Activated CD4-positive, alpha-beta T cell treated with anti-CD3 and anti-CD28 coated beads for 36 hours (primary cell): ENCODE measurements around the gene PRKCE. TPM values are rescaled to one million over a fixed set of nuclear protein-coding genes. Genes with fewer than 3 reads are reported as not detected.

Experiments
- ATAC-seq: fragments of 200-7000 bp; cut with Tn5 transposase; one replicate; pipeline ENCODE4 v1.10.0; 2021; ENCODE audit warnings: mild to moderate bottlenecking, moderate library complexity
- CTCF ChIA-PET: fragments of 350-600 bp; sonication (Branson Sonifier 250); formaldehyde crosslinking; loops from one replicate; lab custom pipeline; 2021; ENCODE audit warnings: antibody characterized with exemption; lab: Charles Lee
- POLR2A ChIA-PET: fragments of 350-600 bp; sonication (Branson Sonifier 250); formaldehyde crosslinking; loops from one replicate; lab custom pipeline; 2021; ENCODE audit warnings: antibody characterized with exemption, inconsistent platforms; lab: Charles Lee
- DNase-seq: peaks from one replicate; pipeline ENCODE4 v3.0.0-alpha.2; 2020
- H3K27ac Mint-ChIP-seq: one replicate; pipeline ENCODE4 v1.8.0; 2021; ENCODE audit warnings: mixed read lengths
- H3K27me3 Mint-ChIP-seq: one replicate; pipeline ENCODE4 v1.8.0; 2021; ENCODE audit warnings: mixed read lengths
- H3K36me3 Mint-ChIP-seq: one replicate; pipeline ENCODE4 v1.8.0; 2021; ENCODE audit warnings: low read depth, mixed read lengths
- H3K4me1 Mint-ChIP-seq: one replicate; pipeline ENCODE4 v1.8.0; 2021; ENCODE audit warnings: mixed read lengths
- H3K4me3 Mint-ChIP-seq: one replicate; pipeline ENCODE4 v1.8.0; 2021; ENCODE audit warnings: mild to moderate bottlenecking, moderate library complexity, mixed read lengths
- H3K9me3 Mint-ChIP-seq: one replicate; pipeline ENCODE4 v1.8.0; 2021; ENCODE audit warnings: low read depth, mixed read lengths
- intact Hi-C, 2 experiments: fragments of 100-400 bp; cut with DNase I in 1 of 2; cut with micrococcal nuclease in 1 of 2; formaldehyde crosslinking; loops; one replicate each; pipeline versions ENCODE4 v1.14.2 to v1.15.1; 2022 to 2024; cut with DNase I, micrococcal nuclease
- total RNA-seq, 2 experiments: library from RNA; stranded (reverse); gene quantifications; one replicate each; pipeline ENCODE4 v1.2.3, GENCODE V29; 2021

Gene PRKCE
- total RNA-seq, 2 experiments from 2014 or later: 9.0 to 13.2 TPM

GRCh38 chr2:45833968-45834344 lies 182.5 kb downstream of the PRKCE start:
- ATAC-seq: no peak
- peaks cover 13% of the 10 kb centered on the region for H3K36me3 Mint-ChIP-seq
- ChIA-PET POLR2A (no interaction called here), CTCF (interaction anchor here (0.6 to 2.6 kb wide), 2 partner anchors 8 to 14 kb away, joined by 3 to 8 read pairs; no protein-coding TSS in a partner anchor)
- no peak overlapping the region for H3K27ac Mint-ChIP-seq
- no peak for DNase-seq
- intact Hi-C loops: no loop called here
- peaks cover 2% of the 10 kb centered on the region for H3K4me1 Mint-ChIP-seq
- no peak overlapping the region for H3K4me3 Mint-ChIP-seq
- H3K9me3 Mint-ChIP-seq: peaks cover 15% of the 10 kb centered on the region
- peaks cover 1% of the 10 kb centered on the region for H3K27me3 Mint-ChIP-seq

- Mint-ChIP-seq H3K4me1 (peaks cover 2% of the 10 kb centered on the region), H3K36me3 (peaks cover 11% of the 10 kb centered on the region), H3K9me3 (peaks cover 15% of the 10 kb centered on the region), H3K4me3 (no peak overlapping the region), H3K27me3 (peaks cover 1% of the 10 kb centered on the region), H3K27ac (no peak overlapping the region)
- ChIA-PET CTCF (interaction anchor here (0.6 to 2.6 kb wide), 2 partner anchors 8 to 13 kb away, joined by 3 to 8 read pairs; no protein-coding TSS in a partner anchor), POLR2A (no interaction called here)
- intact Hi-C loops: no loop called here
- DNase-seq: no peak
- no peak for ATAC-seq
These were observed 182.9 kb downstream of the PRKCE start for GRCh38 chr2:45834372-45834771.

- Mint-ChIP-seq H3K27ac (no peak overlapping the region), H3K9me3 (peaks cover 15% of the 10 kb centered on the region), H3K36me3 (peaks cover 10% of the 10 kb centered on the region), H3K4me3 (no peak overlapping the region), H3K27me3 (peaks cover 1% of the 10 kb centered on the region), H3K4me1 (peaks cover 2% of the 10 kb centered on the region)
- DNase-seq (no peak), ATAC-seq (no peak)
- POLR2A ChIA-PET: no interaction called here
- CTCF ChIA-PET: interaction anchor here (1.0 to 2.6 kb wide), 2 partner anchors 9 to 17 kb away, joined by 4 to 8 read pairs; no protein-coding TSS in a partner anchor
- intact Hi-C loops: no loop called here
These were observed 183.4 kb downstream of the PRKCE start for GRCh38 chr2:45834858-45835257.

GRCh38 chr2:45836316-45836715 lies 184.8 kb downstream of the PRKCE start:
- DNase-seq: no peak
- intact Hi-C loops: no loop called here
- ATAC-seq: no peak
- Mint-ChIP-seq H3K9me3 (peaks cover 2% of the 10 kb centered on the region), H3K27ac (no peak overlapping the region), H3K27me3 (peaks cover 1% of the 10 kb centered on the region), H3K36me3 (peaks cover 1% of the 10 kb centered on the region), H3K4me3 (no peak overlapping the region), H3K4me1 (peaks cover 2% of the 10 kb centered on the region)
- CTCF ChIA-PET: interaction anchor here (2.6 kb wide), 1 partner anchor 10 kb away, joined by 8 read pairs; no protein-coding TSS in a partner anchor
- POLR2A ChIA-PET: no interaction called here

GRCh38 chr2:45836740-45837139 lies 185.3 kb downstream of the PRKCE start:
- ChIA-PET POLR2A (no interaction called here), CTCF (interaction anchor here (2.6 kb wide), 1 partner anchor 11 kb away, joined by 8 read pairs; no protein-coding TSS in a partner anchor)
- Mint-ChIP-seq H3K4me1 (peaks cover 2% of the 10 kb centered on the region), H3K27ac (no peak overlapping the region), H3K27me3 (peaks cover 1% of the 10 kb centered on the region), H3K36me3 (no peaks in the 10 kb centered on the region), H3K4me3 (no peak overlapping the region), H3K9me3 (no peaks in the 10 kb centered on the region)
- ATAC-seq (no peak), DNase-seq (no peak)
- intact Hi-C loops: no loop called here

- CTCF ChIA-PET: no interaction called here
- Mint-ChIP-seq H3K4me3 (no peak overlapping the region), H3K27me3 (peaks cover 1% of the 10 kb centered on the region), H3K4me1 (peaks cover 6% of the 10 kb centered on the region), H3K27ac (no peak overlapping the region), H3K9me3 (no peaks in the 10 kb centered on the region), H3K36me3 (no peaks in the 10 kb centered on the region)
- DNase-seq (no peak), ATAC-seq (no peak)
- intact Hi-C loops: no loop called here
- POLR2A ChIA-PET: no interaction called here
These were observed 186.4 kb downstream of the PRKCE start for GRCh38 chr2:45837812-45838341.

- ATAC-seq: no peak
- Mint-ChIP-seq H3K36me3 (no peaks in the 10 kb centered on the region), H3K27me3 (no peaks in the 10 kb centered on the region), H3K9me3 (no peaks in the 10 kb centered on the region), H3K4me3 (no peak overlapping the region), H3K4me1 (peaks cover 15% of the 10 kb centered on the region), H3K27ac (no peak overlapping the region)
- intact Hi-C loops: no loop called here
- CTCF ChIA-PET: no interaction called here
- DNase-seq: no peak
- POLR2A ChIA-PET: no interaction called here
These were observed 188.2 kb downstream of the PRKCE start for GRCh38 chr2:45839508-45840251.

GRCh38 chr2:45840481-45840880 lies 189.0 kb downstream of the PRKCE start:
- intact Hi-C loops: no loop called here
- H3K27ac Mint-ChIP-seq: no peak overlapping the region
- no peaks in the 10 kb centered on the region for H3K27me3 Mint-ChIP-seq
- H3K4me3 Mint-ChIP-seq: no peak overlapping the region
- CTCF ChIA-PET: interaction anchor here (0.6 kb wide), 1 partner anchor 511 kb away, joined by 3 read pairs; no protein-coding TSS in a partner anchor
- no peaks in the 10 kb centered on the region for H3K9me3 Mint-ChIP-seq
- peaks cover 17% of the 10 kb centered on the region for H3K4me1 Mint-ChIP-seq
- no peaks in the 10 kb centered on the region for H3K36me3 Mint-ChIP-seq
- POLR2A ChIA-PET: no interaction called here
- DNase-seq (no peak), ATAC-seq (no peak)

- intact Hi-C loops: no loop called here
- Mint-ChIP-seq H3K27ac (no peak overlapping the region), H3K4me1 (peaks cover 17% of the 10 kb centered on the region), H3K4me3 (no peak overlapping the region), H3K36me3 (peaks cover 2% of the 10 kb centered on the region), H3K27me3 (no peaks in the 10 kb centered on the region), H3K9me3 (no peaks in the 10 kb centered on the region)
- POLR2A ChIA-PET: interaction anchor here (0.6 kb wide), 1 partner anchor 474 kb away, joined by 7 read pairs; no protein-coding TSS in a partner anchor
- CTCF ChIA-PET: interaction anchor here (0.5 kb wide), 1 partner anchor 457 kb away, joined by 3 read pairs; no protein-coding TSS in a partner anchor
- ATAC-seq (no peak), DNase-seq (no peak)
These were observed 190.4 kb downstream of the PRKCE start for GRCh38 chr2:45841752-45842407.

GRCh38 chr2:45843136-45843535 lies 191.7 kb downstream of the PRKCE start:
- H3K27ac Mint-ChIP-seq: no peak overlapping the region
- CTCF ChIA-PET: no interaction called here
- no peak for ATAC-seq
- intact Hi-C loops: no loop called here
- no peaks in the 10 kb centered on the region for H3K27me3 Mint-ChIP-seq
- POLR2A ChIA-PET: no interaction called here
- no peaks in the 10 kb centered on the region for H3K9me3 Mint-ChIP-seq
- H3K4me1 Mint-ChIP-seq: peaks cover 17% of the 10 kb centered on the region
- peaks cover 2% of the 10 kb centered on the region for H3K36me3 Mint-ChIP-seq
- no peak overlapping the region for H3K4me3 Mint-ChIP-seq
- DNase-seq: no peak

- peaks cover 24% of the 10 kb centered on the region for H3K4me1 Mint-ChIP-seq
- H3K4me3 Mint-ChIP-seq: no peak overlapping the region
- no peak for DNase-seq
- H3K36me3 Mint-ChIP-seq: peaks cover 2% of the 10 kb centered on the region
- intact Hi-C loops: no loop called here
- no peaks in the 10 kb centered on the region for H3K27me3 Mint-ChIP-seq
- H3K9me3 Mint-ChIP-seq: no peaks in the 10 kb centered on the region
- ATAC-seq: peak; percentile 46
- CTCF ChIA-PET: no interaction called here
- no peak overlapping the region for H3K27ac Mint-ChIP-seq
- POLR2A ChIA-PET: no interaction called here
These were observed 193.5 kb downstream of the PRKCE start for GRCh38 chr2:45844796-45845457.
